Measurements from ENCODE around the gene ARHGAP9.

DNA sequence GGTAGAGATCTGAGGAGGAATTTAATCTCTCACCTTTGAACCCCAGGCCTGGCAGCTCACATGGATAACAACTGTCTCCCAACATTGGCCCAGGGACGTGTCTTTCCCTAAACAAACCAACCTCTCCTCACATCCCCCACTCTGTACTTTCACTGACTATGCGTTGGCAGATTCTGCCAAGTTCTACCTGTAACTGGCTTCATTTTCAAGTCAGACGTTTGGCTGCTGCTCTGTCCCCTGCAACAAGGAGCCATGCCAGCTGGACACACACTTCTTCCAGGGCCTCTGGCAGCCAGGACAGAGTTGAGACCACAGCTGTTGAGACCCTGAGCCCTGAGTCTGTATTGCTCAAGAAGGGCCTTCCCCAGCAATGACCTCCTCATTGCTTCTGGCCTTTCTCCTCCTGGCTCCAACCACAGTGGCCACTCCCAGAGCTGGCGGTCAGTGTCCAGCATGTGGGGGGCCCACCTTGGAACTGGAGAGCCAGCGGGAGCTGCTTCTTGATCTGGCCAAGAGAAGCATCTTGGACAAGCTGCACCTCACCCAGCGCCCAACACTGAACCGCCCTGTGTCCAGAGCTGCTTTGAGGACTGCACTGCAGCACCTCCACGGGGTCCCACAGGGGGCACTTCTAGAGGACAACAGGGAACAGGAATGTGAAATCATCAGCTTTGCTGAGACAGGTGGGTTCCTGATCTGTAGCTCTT is 45.0 kb downstream of the ARHGAP9 start, which contains the start of gene INHBC:
- TF ChIP-seq, protein P1, sequence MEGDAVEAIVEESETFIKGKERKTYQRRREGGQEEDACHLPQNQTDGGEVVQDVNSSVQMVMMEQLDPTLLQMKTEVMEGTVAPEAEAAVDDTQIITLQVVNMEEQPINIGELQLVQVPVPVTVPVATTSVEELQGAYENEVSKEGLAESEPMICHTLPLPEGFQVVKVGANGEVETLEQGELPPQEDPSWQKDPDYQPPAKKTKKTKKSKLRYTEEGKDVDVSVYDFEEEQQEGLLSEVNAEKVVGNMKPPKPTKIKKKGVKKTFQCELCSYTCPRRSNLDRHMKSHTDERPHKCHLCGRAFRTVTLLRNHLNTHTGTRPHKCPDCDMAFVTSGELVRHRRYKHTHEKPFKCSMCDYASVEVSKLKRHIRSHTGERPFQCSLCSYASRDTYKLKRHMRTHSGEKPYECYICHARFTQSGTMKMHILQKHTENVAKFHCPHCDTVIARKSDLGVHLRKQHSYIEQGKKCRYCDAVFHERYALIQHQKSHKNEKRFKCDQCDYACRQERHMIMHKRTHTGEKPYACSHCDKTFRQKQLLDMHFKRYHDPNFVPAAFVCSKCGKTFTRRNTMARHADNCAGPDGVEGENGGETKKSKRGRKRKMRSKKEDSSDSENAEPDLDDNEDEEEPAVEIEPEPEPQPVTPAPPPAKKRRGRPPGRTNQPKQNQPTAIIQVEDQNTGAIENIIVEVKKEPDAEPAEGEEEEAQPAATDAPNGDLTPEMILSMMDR (IDR thresholded peaks at IDR 0.05) = no peak
- TF ChIP-seq SIN3A (IDR thresholded peaks at IDR 0.05; ENCODE audit: borderline replicate concordance, insufficient read depth, low read depth, low read length) = no peak
